PC-3 (cell line): ENCODE results near the gene COG5. TPM values are rescaled to one million over a fixed set of nuclear protein-coding genes. Genes with fewer than 3 reads are reported as not detected.

Experiments used
- ATAC-seq: fragments of 200-7000 bp; cut with Tn5 transposase; 2 replicates; pipeline ENCODE4 v1.9.1; 2020; ENCODE audit warnings: mild to moderate bottlenecking, moderate library complexity
- BruUV-seq: library from RNA; stranded (reverse); fragments of 400-500 nt; replicated peaks from 2 replicates; lab custom pipeline; 2021; lab: Mats Ljungman, UMichigan
- CTCF ChIA-PET: fragments of 300-600 bp; sonication (Branson Sonifier 250); formaldehyde crosslinking; loops from one replicate; lab custom pipeline; 2022; ENCODE audit warnings: antibody characterized with exemption; lab: Charles Lee
- POLR2A ChIA-PET: fragments of 300-600 bp; sonication (Branson Sonifier 250); formaldehyde crosslinking; loops from one replicate; lab custom pipeline; 2022; ENCODE audit warnings: antibody characterized with exemption; ENCODE audit not compliant: unreplicated experiment; lab: Charles Lee
- DNase-seq: peaks from one replicate; pipeline ENCODE4 v3.0.0-alpha.2; 2015
- H2AFZ ChIP-seq: fragments of 300-600 bp; sonication (generic); 2 replicates; pipeline ENCODE4 v1.6.0; 2016; ENCODE audit warnings: antibody characterized with exemption, low read length
- H3F3A ChIP-seq: fragments of 300-600 bp; sonication (generic); one replicate; pipeline ENCODE4 v1.6.0; 2017; ENCODE audit warnings: antibody characterized with exemption, low read length, control low read depth, mild to moderate bottlenecking; ENCODE audit not compliant: unreplicated experiment
- H3K27ac ChIP-seq: fragments of 300-600 bp; sonication (generic); 2 replicates; pipeline ENCODE4 v1.5.1; 2016; ENCODE audit warnings: mild to moderate bottlenecking, low read length
- H3K27me3 ChIP-seq: fragments of 300-600 bp; sonication (generic); 2 replicates; pipeline ENCODE4 v1.6.1; 2016; ENCODE audit warnings: low read length, mixed read lengths
- H3K36me3 ChIP-seq: fragments of 300-600 bp; sonication (generic); 2 replicates; pipeline ENCODE4 v1.6.1; 2016; ENCODE audit warnings: low read depth, mixed run types, low read length, mixed read lengths
- H3K4me1 ChIP-seq: fragments of 300-600 bp; sonication (generic); 2 replicates; pipeline ENCODE4 v1.5.1; 2016; ENCODE audit warnings: low read length; ENCODE audit not compliant: insufficient read depth
- H3K4me2 ChIP-seq: fragments of 300-600 bp; sonication (generic); 2 replicates; pipeline ENCODE4 v1.6.0; 2016; ENCODE audit warnings: low read length
- H3K4me3 ChIP-seq: fragments of 300-600 bp; sonication (generic); 2 replicates; pipeline ENCODE4 v1.5.1; 2016; ENCODE audit warnings: mild to moderate bottlenecking, low read length, mixed read lengths
- H3K79me2 ChIP-seq: fragments of 300-600 bp; sonication (generic); 2 replicates; pipeline ENCODE4 v1.6.1; 2017; ENCODE audit warnings: low read length, mixed read lengths
- H3K9ac ChIP-seq: fragments of 300-600 bp; sonication (generic); 2 replicates; pipeline ENCODE4 v1.6.0; 2016; ENCODE audit warnings: mild to moderate bottlenecking, low read length
- H3K9me2 ChIP-seq: fragments of 300-600 bp; sonication (generic); replicated peaks from 2 replicates; pipeline ENCODE4 v1.6.1; 2016; ENCODE audit warnings: mixed run types, low read length, mixed read lengths
- H3K9me3 ChIP-seq: fragments of 300-600 bp; sonication (generic); 2 replicates; pipeline ENCODE4 v1.6.1; 2016; ENCODE audit warnings: low read length, mixed read lengths
- H4K20me1 ChIP-seq: fragments of 300-600 bp; sonication (generic); 2 replicates; pipeline ENCODE4 v1.6.1; 2016; ENCODE audit warnings: low read length, mixed read lengths
- CTCF ChIP-seq: fragments of 300-600 bp; sonication (generic); conservative IDR thresholded peaks from 2 replicates; pipeline ENCODE4 v1.5.1; 2017; ENCODE audit warnings: antibody characterized with exemption, low read depth, mild to moderate bottlenecking, low read length
- EZH2 ChIP-seq: fragments of 300-600 bp; sonication (generic); IDR thresholded peaks from one replicate; pipeline ENCODE4 v1.6.1; 2017; ENCODE audit warnings: antibody characterized with exemption, mild to moderate bottlenecking, low read length; ENCODE audit not compliant: unreplicated experiment
- EZH2phosphoT487 ChIP-seq: fragments of 300-600 bp; sonication (generic); IDR thresholded peaks from 2 replicates; pipeline ENCODE4 v1.6.1; 2018; ENCODE audit warnings: mild to moderate bottlenecking, antibody characterized with exemption, low read length, borderline replicate concordance
- intact Hi-C: fragments of 100-400 bp; cut with micrococcal nuclease; formaldehyde crosslinking; loops from 2 replicates; pipeline ENCODE4 v1.9.0; 2023
- total RNA-seq: library from RNA; depleted of rRNA; stranded (reverse); fragments of >200 nt; gene quantifications from 2 replicates; pipeline ENCODE4 v1.2.3, GENCODE V29; 2014

COG5 gene
- total RNA-seq, 1 experiment from 2014 or later = 51.7 TPM

GRCh38 chr7:107286751-107287621 is 276.7 kb downstream of the COG5 start:
- no peaks in the 10 kb centered on the region for H4K20me1 ChIP-seq
- no peak overlapping the region for H3K9ac ChIP-seq
- no peaks in the 10 kb centered on the region for H3K36me3 ChIP-seq
- ATAC-seq = no peak
- ChIA-PET POLR2A (interaction anchor here (0.6 kb wide), 1 partner anchor 1663 kb away, joined by 5 read pairs; no protein-coding TSS in a partner anchor), CTCF (no interaction called here)
- DNase-seq = no peak
- H3K27me3 ChIP-seq = no peaks in the 10 kb centered on the region
- H3K9me3 ChIP-seq = no peaks in the 10 kb centered on the region
- no peak overlapping the region for H3K4me3 ChIP-seq
- no peak overlapping the region for H3K4me2 ChIP-seq
- intact Hi-C loops = no loop called here
- no peaks in the 10 kb centered on the region for H3K9me2 ChIP-seq
- no peaks in the 10 kb centered on the region for H3F3A ChIP-seq
- H3K27ac ChIP-seq = no peak overlapping the region
- no peaks in the 10 kb centered on the region for H3K4me1 ChIP-seq
- H2AFZ ChIP-seq = no peak overlapping the region
- TF ChIP-seq EZH2phosphoT487 (no peak), CTCF (no peak), EZH2 (no peak)
- no peaks in the 10 kb centered on the region for H3K79me2 ChIP-seq
- no TSS peak for BruUV-seq

GRCh38 chr7:107284911-107285479 is 278.7 kb downstream of the COG5 start:
- intact Hi-C loops = no loop called here
- H3K27ac ChIP-seq = no peak overlapping the region
- H3K9me3 ChIP-seq = no peaks in the 10 kb centered on the region
- H3K9ac ChIP-seq = no peak overlapping the region
- no peaks in the 10 kb centered on the region for H4K20me1 ChIP-seq
- ATAC-seq = no peak
- CTCF ChIA-PET = no interaction called here
- no TSS peak for BruUV-seq
- H3K4me3 ChIP-seq = no peak overlapping the region
- no peak overlapping the region for H3K4me2 ChIP-seq
- no peaks in the 10 kb centered on the region for H3K27me3 ChIP-seq
- H3K36me3 ChIP-seq = no peaks in the 10 kb centered on the region
- no peaks in the 10 kb centered on the region for H3K79me2 ChIP-seq
- no peak for TF ChIP-seq EZH2phosphoT487
- no peak for TF ChIP-seq EZH2
- TF ChIP-seq CTCF = no peak
- POLR2A ChIA-PET = no interaction called here
- no peak overlapping the region for H2AFZ ChIP-seq
- no peaks in the 10 kb centered on the region for H3K4me1 ChIP-seq
- DNase-seq = no peak
- H3K9me2 ChIP-seq = no peaks in the 10 kb centered on the region
- H3F3A ChIP-seq = no peaks in the 10 kb centered on the region
